Measurements from ENCODE around the gene EIF2B5. TPM values are rescaled to one million over a fixed set of nuclear protein-coding genes. Genes with fewer than 3 reads are reported as not detected.
A peak's percentile ranks its signal among the peaks of the same experiment; 100 is the strongest.

Gene EIF2B5
- total and polyA plus RNA-seq, 9 of the 15 experiments (the other 6 are each of a cell fraction or from before 2014, with no cell fraction given), result 19.1 to 92.4 (median 74.0) TPM

- TF ChIP-seq RFX5 (IDR thresholded peaks at IDR 0.05; ENCODE audit: low read depth, low read length), result no peak
- TF ChIP-seq, protein P1, sequence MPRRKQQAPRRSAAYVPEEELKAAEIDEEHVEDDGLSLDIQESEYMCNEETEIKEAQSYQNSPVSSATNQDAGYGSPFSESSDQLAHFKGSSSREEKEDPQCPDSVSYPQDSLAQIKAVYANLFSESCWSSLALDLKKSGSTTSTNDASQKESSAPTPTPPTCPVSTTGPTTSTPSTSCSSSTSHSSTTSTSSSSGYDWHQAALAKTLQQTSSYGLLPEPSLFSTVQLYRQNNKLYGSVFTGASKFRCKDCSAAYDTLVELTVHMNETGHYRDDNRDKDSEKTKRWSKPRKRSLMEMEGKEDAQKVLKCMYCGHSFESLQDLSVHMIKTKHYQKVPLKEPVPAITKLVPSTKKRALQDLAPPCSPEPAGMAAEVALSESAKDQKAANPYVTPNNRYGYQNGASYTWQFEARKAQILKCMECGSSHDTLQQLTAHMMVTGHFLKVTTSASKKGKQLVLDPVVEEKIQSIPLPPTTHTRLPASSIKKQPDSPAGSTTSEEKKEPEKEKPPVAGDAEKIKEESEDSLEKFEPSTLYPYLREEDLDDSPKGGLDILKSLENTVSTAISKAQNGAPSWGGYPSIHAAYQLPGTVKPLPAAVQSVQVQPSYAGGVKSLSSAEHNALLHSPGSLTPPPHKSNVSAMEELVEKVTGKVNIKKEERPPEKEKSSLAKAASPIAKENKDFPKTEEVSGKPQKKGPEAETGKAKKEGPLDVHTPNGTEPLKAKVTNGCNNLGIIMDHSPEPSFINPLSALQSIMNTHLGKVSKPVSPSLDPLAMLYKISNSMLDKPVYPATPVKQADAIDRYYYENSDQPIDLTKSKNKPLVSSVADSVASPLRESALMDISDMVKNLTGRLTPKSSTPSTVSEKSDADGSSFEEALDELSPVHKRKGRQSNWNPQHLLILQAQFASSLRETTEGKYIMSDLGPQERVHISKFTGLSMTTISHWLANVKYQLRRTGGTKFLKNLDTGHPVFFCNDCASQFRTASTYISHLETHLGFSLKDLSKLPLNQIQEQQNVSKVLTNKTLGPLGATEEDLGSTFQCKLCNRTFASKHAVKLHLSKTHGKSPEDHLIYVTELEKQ (CRISPR knock-in tag; IDR thresholded peaks at IDR 0.05), result no peak
- no peak for TF ChIP-seq NFYB (IDR thresholded peaks at IDR 0.05; ENCODE audit: extremely low read depth, insufficient read length)
- peak; percentile 85 for TF ChIP-seq POLR2AphosphoS5 (IDR thresholded peaks at IDR 0.05; ENCODE audit: control insufficient read depth, insufficient read depth, low read depth, low read length)
- TF ChIP-seq ZNF311 (CRISPR knock-in tag; IDR thresholded peaks at IDR 0.05), result no peak
- TF ChIP-seq USF1 (CRISPR knock-in tag; IDR thresholded peaks at IDR 0.05), result no peak
- peak; percentile 44; the same call in 1 of the 2 replicates for TF ChIP-seq NCOR1 (IDR thresholded peaks at IDR 0.05)
- TF ChIP-seq, protein P2, sequence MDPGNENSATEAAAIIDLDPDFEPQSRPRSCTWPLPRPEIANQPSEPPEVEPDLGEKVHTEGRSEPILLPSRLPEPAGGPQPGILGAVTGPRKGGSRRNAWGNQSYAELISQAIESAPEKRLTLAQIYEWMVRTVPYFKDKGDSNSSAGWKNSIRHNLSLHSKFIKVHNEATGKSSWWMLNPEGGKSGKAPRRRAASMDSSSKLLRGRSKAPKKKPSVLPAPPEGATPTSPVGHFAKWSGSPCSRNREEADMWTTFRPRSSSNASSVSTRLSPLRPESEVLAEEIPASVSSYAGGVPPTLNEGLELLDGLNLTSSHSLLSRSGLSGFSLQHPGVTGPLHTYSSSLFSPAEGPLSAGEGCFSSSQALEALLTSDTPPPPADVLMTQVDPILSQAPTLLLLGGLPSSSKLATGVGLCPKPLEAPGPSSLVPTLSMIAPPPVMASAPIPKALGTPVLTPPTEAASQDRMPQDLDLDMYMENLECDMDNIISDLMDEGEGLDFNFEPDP (CRISPR knock-in tag; IDR thresholded peaks at IDR 0.05), result no peak
- no peak for TF ChIP-seq FUS (optimal IDR thresholded peaks at IDR 0.05; ENCODE audit: low read depth, low read length)
- peak; percentile 39; the same call in 1 of the 2 replicates for TF ChIP-seq ZNF583 (CRISPR knock-in tag; IDR thresholded peaks at IDR 0.05)
- TF ChIP-seq BHLHE40 (IDR thresholded peaks at IDR 0.05; ENCODE audit: low read length), result 0 out of 2 replicates have a peak, but pooled peaks have one; percentile 32
- peak; percentile 84 for TF ChIP-seq JUND (IDR thresholded peaks at IDR 0.05; ENCODE audit: borderline replicate concordance, low read depth, low read length)
- TF ChIP-seq JUND (tag; IDR thresholded peaks at IDR 0.05; ENCODE audit: borderline replicate concordance, low read depth, low read length), result peak; percentile 43; the same call in 1 of the 3 replicates
- TF ChIP-seq ETV1 (tag; conservative IDR thresholded peaks at IDR 0.05; ENCODE audit: low read depth), result peak; percentile 92
- peak; percentile 51 for TF ChIP-seq NFIC (IDR thresholded peaks at IDR 0.05)
- TF ChIP-seq ZKSCAN8 (CRISPR knock-in tag; IDR thresholded peaks at IDR 0.05), result no peak
- no peak for TF ChIP-seq ZBTB33 (CRISPR knock-in tag; IDR thresholded peaks at IDR 0.05)
- TF ChIP-seq ZNF124 (CRISPR knock-in tag; IDR thresholded peaks at IDR 0.05), result no peak
- TF ChIP-seq CHCHD3 (CRISPR knock-in tag; IDR thresholded peaks at IDR 0.05), result no peak
- TF ChIP-seq CAMTA2 (CRISPR knock-in tag; conservative IDR thresholded peaks at IDR 0.05), result no peak
These were observed at the start of gene EIF2B5 (continued) for GRCh38 chr3:184135149-184135910.
